ENCODE data around the gene TNP2.

TNP2 gene

GRCh38 chr16:11256661-11257130, 12.4 kb downstream of the TNP2 start:
- peak in 1 of 2 donors; percentile 64 for DNase-seq (ENCODE audit: low read depth in 2 of 2)

GRCh38 chr16:11255737-11256660, 13.1 kb downstream of the TNP2 start, which contains the start of gene SOCS1:
SOCS1 (minus strand) TSS chr16:11256204; CDS start chr16:11255478, 726 bp downstream.
- DNase-seq (ENCODE audit: low read depth in 2 of 2): peak; percentile 83 to 88

GRCh38 chr16:11254913-11255736, 14.0 kb downstream of the TNP2 start:
- no peak for DNase-seq (ENCODE audit: low read depth in 2 of 2)

- DNase-seq (ENCODE audit: low read depth in 2 of 2): no peak
Observed at GRCh38 chr16:11253995-11254912, 14.9 kb downstream of the TNP2 start.

- no peak for DNase-seq (ENCODE audit: low read depth in 2 of 2)
Observed at GRCh38 chr16:11253009-11253994, 15.8 kb downstream of the TNP2 start.

GRCh38 chr16:11252482-11252931, 16.6 kb downstream of the TNP2 start:
- DNase-seq (ENCODE audit: low read depth in 2 of 2): no peak

GRCh38 chr16:11251525-11252481, 17.3 kb downstream of the TNP2 start:
- DNase-seq (ENCODE audit: low read depth in 2 of 2): peak; percentile 75 to 80

- no peak for DNase-seq (ENCODE audit: low read depth in 2 of 2)
Observed at GRCh38 chr16:11250786-11251524, 18.2 kb downstream of the TNP2 start.

GRCh38 chr16:11250091-11250785, 18.9 kb downstream of the TNP2 start:
- DNase-seq (ENCODE audit: low read depth in 2 of 2): no peak

- DNase-seq (ENCODE audit: low read depth in 2 of 2): no peak
Observed at GRCh38 chr16:11249233-11250061, 19.7 kb downstream of the TNP2 start.

- DNase-seq (ENCODE audit: low read depth in 2 of 2): no peak
Observed at GRCh38 chr16:11248133-11248532, 21.0 kb downstream of the TNP2 start.

GRCh38 chr16:11245988-11246387, 23.1 kb downstream of the TNP2 start:
- DNase-seq (ENCODE audit: low read depth in 2 of 2): no peak

GRCh38 chr16:11245222-11245737, 23.8 kb downstream of the TNP2 start:
- no peak for DNase-seq (ENCODE audit: low read depth in 2 of 2)

- DNase-seq (ENCODE audit: low read depth in 2 of 2): no peak
Observed at GRCh38 chr16:11242658-11243057, 26.5 kb downstream of the TNP2 start.

- no peak for DNase-seq (ENCODE audit: low read depth in 2 of 2)
Observed at GRCh38 chr16:11241480-11242204, 27.5 kb downstream of the TNP2 start.
